ENCODE data around the gene BTG2.

Gene BTG2

GRCh38 chr1:203326830-203327683 is 21.7 kb downstream of the BTG2 start:
- no peaks in the 10 kb centered on the region for H3K27me3 ChIP-seq (ENCODE audit: low read length)
- no peaks in the 10 kb centered on the region for H3K9me3 ChIP-seq (ENCODE audit: insufficient read depth, low read length)
- H3F3A ChIP-seq (ENCODE audit: insufficient read depth): peaks cover 54% of the 10 kb centered on the region
- H3K36me3 ChIP-seq (ENCODE audit: low read length): no peaks in the 10 kb centered on the region
- peak overlapping the region; percentile 96 for H3K4me2 ChIP-seq (ENCODE audit: low read depth, low read length, poor library complexity, severe bottlenecking)
- H2AFZ ChIP-seq (ENCODE audit: low read depth, low read length, severe bottlenecking): peak overlapping the region; percentile 52
- no peaks in the 10 kb centered on the region for H4K20me1 ChIP-seq (ENCODE audit: low read depth, low read length)
- peak overlapping the region; percentile 70 for H3K9ac ChIP-seq (ENCODE audit: low read length)
- TF ChIP-seq EZH2phosphoT487 (conservative IDR thresholded peaks at IDR 0.05; ENCODE audit: low read length) (no peak), CTCF (IDR thresholded peaks at IDR 0.05; ENCODE audit: insufficient read depth, low read length, poor library complexity, severe bottlenecking) (no peak)
- peak overlapping the region; percentile 96 for H3K27ac ChIP-seq (ENCODE audit: low read depth, low read length)
- H3K4me3 ChIP-seq (ENCODE audit: insufficient read depth, low read length, poor library complexity, severe bottlenecking): peak overlapping the region; percentile 42
- H3K9me2 ChIP-seq (replicated peaks; ENCODE audit: insufficient read depth, low read length): no peaks in the 10 kb centered on the region
- no peaks in the 10 kb centered on the region for H3K79me2 ChIP-seq (ENCODE audit: insufficient read depth, low read length)

- peak overlapping the region; percentile 96 for H3K27ac ChIP-seq (ENCODE audit: low read depth, low read length)
- peak overlapping the region; percentile 96 for H3K4me2 ChIP-seq (ENCODE audit: low read depth, low read length, poor library complexity, severe bottlenecking)
- no peaks in the 10 kb centered on the region for H3K27me3 ChIP-seq (ENCODE audit: low read length)
- no peaks in the 10 kb centered on the region for H3K79me2 ChIP-seq (ENCODE audit: insufficient read depth, low read length)
- H3K9ac ChIP-seq (ENCODE audit: low read length): peak overlapping the region; percentile 70
- H3K9me2 ChIP-seq (replicated peaks; ENCODE audit: insufficient read depth, low read length): no peaks in the 10 kb centered on the region
- peak overlapping the region; percentile 52 for H2AFZ ChIP-seq (ENCODE audit: low read depth, low read length, severe bottlenecking)
- H3F3A ChIP-seq (ENCODE audit: insufficient read depth): peaks cover 46% of the 10 kb centered on the region
- no peaks in the 10 kb centered on the region for H3K9me3 ChIP-seq (ENCODE audit: insufficient read depth, low read length)
- peak overlapping the region; percentile 36 for H3K4me3 ChIP-seq (ENCODE audit: insufficient read depth, low read length, poor library complexity, severe bottlenecking)
- H3K36me3 ChIP-seq (ENCODE audit: low read length): no peaks in the 10 kb centered on the region
- TF ChIP-seq EZH2phosphoT487 (conservative IDR thresholded peaks at IDR 0.05; ENCODE audit: low read length) (no peak), CTCF (IDR thresholded peaks at IDR 0.05; ENCODE audit: insufficient read depth, low read length, poor library complexity, severe bottlenecking) (peak; percentile 35)
- no peaks in the 10 kb centered on the region for H4K20me1 ChIP-seq (ENCODE audit: low read depth, low read length)
Measured at GRCh38 chr1:203327684-203328457, 22.6 kb downstream of the BTG2 start.

- Histone ChIP-seq H3K4me2 (ENCODE audit: low read depth, low read length, poor library complexity, severe bottlenecking) (peak overlapping the region; percentile 96), H4K20me1 (ENCODE audit: low read depth, low read length) (no peaks in the 10 kb centered on the region), H3K79me2 (ENCODE audit: insufficient read depth, low read length) (no peaks in the 10 kb centered on the region), H3K9me2 (replicated peaks; ENCODE audit: insufficient read depth, low read length) (no peaks in the 10 kb centered on the region), H2AFZ (ENCODE audit: low read depth, low read length, severe bottlenecking) (no peak overlapping the region), H3K27me3 (ENCODE audit: low read length) (no peaks in the 10 kb centered on the region), H3K27ac (ENCODE audit: low read depth, low read length) (no peak overlapping the region), H3K9ac (ENCODE audit: low read length) (peak overlapping the region; percentile 70; the same call in 1 of the 2 replicates), H3K4me3 (ENCODE audit: insufficient read depth, low read length, poor library complexity, severe bottlenecking) (no peak overlapping the region), H3K36me3 (ENCODE audit: low read length) (no peaks in the 10 kb centered on the region), H3F3A (ENCODE audit: insufficient read depth) (peaks cover 43% of the 10 kb centered on the region), H3K9me3 (ENCODE audit: insufficient read depth, low read length) (no peaks in the 10 kb centered on the region)
- TF ChIP-seq EZH2phosphoT487 (conservative IDR thresholded peaks at IDR 0.05; ENCODE audit: low read length): no peak
- no peak for TF ChIP-seq CTCF (IDR thresholded peaks at IDR 0.05; ENCODE audit: insufficient read depth, low read length, poor library complexity, severe bottlenecking)
Measured at GRCh38 chr1:203328714-203329122, 23.4 kb downstream of the BTG2 start.
